Brain pericyte (primary cell): Measurements from ENCODE around the gene CCDC137.
"Not testable (repeated sequence)": the region's sequence is repeated elsewhere in the genome, so short reads cannot be mapped to it uniquely, and the experiment has no call there.

Experiments
- DNase-seq: peaks from one replicate; pipeline ENCODE4 v3.0.0-alpha.2; 2012; ENCODE audit warnings: low read depth, low spot score

CCDC137 gene

GRCh38 chr17:81651692-81652091 lies 14.8 kb upstream of the CCDC137 start:
- DNase-seq = peak; percentile 45

GRCh38 chr17:81652906-81653771 lies 13.4 kb upstream of the CCDC137 start:
- no peak for DNase-seq

GRCh38 chr17:81655378-81656117 lies 11.0 kb upstream of the CCDC137 start:
- no peak for DNase-seq

- no peak for DNase-seq
These were observed 10.3 kb upstream of the CCDC137 start, which contains the start of gene PDE6G for GRCh38 chr17:81656118-81656743. TSS of gene PDE6G (minus strand) at chr17:81656542. CDS start at chr17:81653305, 3,237 bp downstream.

GRCh38 chr17:81656835-81657234 lies 9.7 kb upstream of the CCDC137 start:
- no peak for DNase-seq

GRCh38 chr17:81659038-81659437 lies 7.5 kb upstream of the CCDC137 start:
- DNase-seq = no peak

- no peak for DNase-seq
These were observed 6.1 kb upstream of the CCDC137 start for GRCh38 chr17:81660441-81660840.

- DNase-seq = no peak
These were observed 4.5 kb upstream of the CCDC137 start for GRCh38 chr17:81662002-81662401.

- no peak for DNase-seq
These were observed 2.5 kb upstream of the CCDC137 start for GRCh38 chr17:81664051-81664470.

GRCh38 chr17:81665205-81666091 lies 1.1 kb upstream of the CCDC137 start:
- DNase-seq = no peak

- no peak for DNase-seq
These were observed 520 bp upstream of the CCDC137 start for GRCh38 chr17:81666092-81666341.

- DNase-seq = no peak
These were observed 1.2 kb downstream of the CCDC137 start for GRCh38 chr17:81667754-81668153.

GRCh38 chr17:81672504-81672903 lies 6.0 kb downstream of the CCDC137 start:
- no peak for DNase-seq

GRCh38 chr17:81672954-81673353 lies 6.4 kb downstream of the CCDC137 start:
- no peak for DNase-seq

- no peak for DNase-seq
These were observed 7.2 kb downstream of the CCDC137 start for GRCh38 chr17:81673561-81674258.

GRCh38 chr17:81675515-81676221 lies 9.1 kb downstream of the CCDC137 start:
- not testable (repeated sequence) for DNase-seq

- DNase-seq = no peak
These were observed 10.4 kb downstream of the CCDC137 start for GRCh38 chr17:81676906-81677305.

GRCh38 chr17:81680150-81680549 lies 13.6 kb downstream of the CCDC137 start:
- no peak for DNase-seq

GRCh38 chr17:81681672-81682071 lies 15.1 kb downstream of the CCDC137 start:
- DNase-seq = peak; percentile 91

GRCh38 chr17:81682565-81683207 lies 16.1 kb downstream of the CCDC137 start:
- no peak for DNase-seq
